NK-92 treated with Interleukin-12 subunit alpha and Interleukin-12 subunit beta, amount 100 ng/mL, for 24 hours (cell line): Measurements from ENCODE around the gene GOLGA2.

Source experiments
- DNase-seq: peaks from one replicate; lab custom pipeline; 2025; lab: John Stamatoyannopoulos, UW

The GOLGA2 gene

GRCh38 chr9:128213746-128214497 is 61.9 kb downstream of the GOLGA2 start:
- no peak for DNase-seq

- no peak for DNase-seq
Observed at GRCh38 chr9:128211981-128212281, 63.9 kb downstream of the GOLGA2 start.

- DNase-seq, result no peak
Observed at GRCh38 chr9:128211186-128211980, 64.4 kb downstream of the GOLGA2 start.

- no peak for DNase-seq
Observed at GRCh38 chr9:128208946-128209669, 66.7 kb downstream of the GOLGA2 start.

- DNase-seq, result no peak
Observed at GRCh38 chr9:128208386-128208785, 67.4 kb downstream of the GOLGA2 start.

DNA sequence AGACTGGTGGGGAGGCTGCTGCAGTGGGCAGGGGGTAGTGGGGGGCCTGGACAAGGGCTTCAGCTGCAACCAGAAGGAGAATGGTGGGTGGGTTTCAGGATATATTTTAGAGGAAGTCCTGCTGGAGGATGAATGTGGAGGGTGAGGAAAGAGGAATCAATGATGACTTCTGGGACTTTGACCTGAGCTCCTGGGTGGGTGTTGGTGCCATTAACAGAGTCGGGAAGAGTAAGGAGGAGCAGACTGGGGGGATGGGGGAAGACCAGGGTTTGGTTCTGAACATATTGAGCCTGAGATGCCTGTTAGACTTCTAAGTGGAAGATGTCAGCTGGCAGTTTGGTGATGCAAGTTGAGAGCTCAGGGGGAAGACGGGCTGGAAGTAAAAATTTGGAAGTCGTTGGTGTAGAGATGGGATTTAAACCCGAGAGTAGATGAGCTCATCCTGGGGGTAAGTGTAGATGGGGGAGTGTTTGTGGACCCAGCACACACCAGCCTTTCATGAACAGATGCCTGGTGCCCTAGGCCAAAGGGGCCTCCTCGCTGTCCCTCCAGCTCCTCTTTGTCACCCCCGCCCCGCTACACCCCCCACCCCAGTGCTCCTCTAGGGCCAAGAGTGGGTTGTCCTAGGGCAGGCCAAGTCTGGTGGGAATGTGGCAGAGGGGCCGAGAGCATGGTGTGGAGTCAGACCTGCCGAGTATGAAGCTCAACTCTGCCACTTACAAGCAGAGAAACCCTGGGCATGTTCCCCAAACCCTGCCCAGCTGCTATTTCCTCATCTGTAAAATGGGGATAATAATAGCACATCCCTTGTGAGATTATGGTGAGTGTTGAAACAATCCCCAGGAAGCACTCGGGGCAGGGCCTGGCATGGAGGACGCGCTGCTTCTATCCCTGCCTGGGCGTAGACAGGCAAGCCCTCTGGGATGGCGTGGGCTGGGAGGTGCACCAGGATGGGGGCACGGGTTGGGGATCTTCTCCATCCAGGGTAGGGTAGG is 68.6 kb downstream of the GOLGA2 start:
- no peak for DNase-seq

- no peak for DNase-seq
Observed at GRCh38 chr9:128206484-128206883, 69.3 kb downstream of the GOLGA2 start.
